Choroid plexus epithelial cell (primary cell): Measurements from ENCODE around the gene TTYH2.

Experiments
- DNase-seq: peaks from one replicate; pipeline ENCODE4 v3.0.0-alpha.2; 2010; ENCODE audit warnings: low read depth
- H3K4me3 ChIP-seq: 2 replicates; pipeline ENCODE4 v1.5.1; 2011; ENCODE audit warnings: low read depth, mild to moderate bottlenecking, control low read depth, low read length, moderate library complexity
- CTCF ChIP-seq: conservative IDR thresholded peaks from 2 replicates; pipeline ENCODE4 v1.5.1; 2011; ENCODE audit warnings: low read depth, mild to moderate bottlenecking, control low read depth, inconsistent platforms, low read length, moderate library complexity

The TTYH2 gene

DNA sequence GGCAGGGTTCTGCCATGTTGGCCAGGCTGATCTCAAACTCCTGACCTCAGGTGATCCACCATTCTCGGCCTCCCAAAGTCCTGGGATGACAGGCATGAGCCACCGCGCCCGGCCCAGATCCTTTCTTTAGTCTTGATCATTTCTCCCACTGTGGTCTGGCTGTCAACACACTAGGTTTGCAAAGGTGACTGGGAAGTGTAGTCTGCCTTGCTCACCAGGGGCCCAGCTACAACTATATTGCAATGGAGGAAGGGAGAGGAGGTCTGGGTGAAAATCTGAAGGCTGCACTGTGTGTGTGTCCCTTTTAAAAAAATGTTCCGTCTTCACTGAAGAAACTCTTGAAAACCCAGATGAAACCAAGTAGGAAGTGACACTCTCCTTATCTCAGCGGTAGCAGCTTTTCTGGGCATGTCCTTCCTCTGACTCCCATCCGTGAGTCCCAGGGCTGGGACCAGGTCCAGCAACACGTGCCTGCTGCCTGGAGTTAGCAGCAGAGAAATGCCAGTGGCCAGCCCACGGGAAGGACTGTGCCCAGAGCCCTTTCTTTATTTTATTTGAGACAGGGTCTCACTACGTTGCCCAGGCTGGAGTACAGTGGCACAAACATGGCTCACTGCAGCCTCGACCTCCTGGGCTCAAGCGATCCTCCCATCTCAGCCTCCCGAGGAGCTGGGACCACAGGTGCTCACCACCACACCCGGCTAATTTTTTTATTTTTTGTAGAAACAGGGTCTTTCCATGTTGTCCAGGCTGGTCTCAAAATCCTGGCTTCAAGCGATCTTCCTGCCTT is 94.8 kb downstream of the TTYH2 start:
- H3K4me3 ChIP-seq = no peak overlapping the region
- TF ChIP-seq CTCF = no peak
- DNase-seq = no peak

DNA sequence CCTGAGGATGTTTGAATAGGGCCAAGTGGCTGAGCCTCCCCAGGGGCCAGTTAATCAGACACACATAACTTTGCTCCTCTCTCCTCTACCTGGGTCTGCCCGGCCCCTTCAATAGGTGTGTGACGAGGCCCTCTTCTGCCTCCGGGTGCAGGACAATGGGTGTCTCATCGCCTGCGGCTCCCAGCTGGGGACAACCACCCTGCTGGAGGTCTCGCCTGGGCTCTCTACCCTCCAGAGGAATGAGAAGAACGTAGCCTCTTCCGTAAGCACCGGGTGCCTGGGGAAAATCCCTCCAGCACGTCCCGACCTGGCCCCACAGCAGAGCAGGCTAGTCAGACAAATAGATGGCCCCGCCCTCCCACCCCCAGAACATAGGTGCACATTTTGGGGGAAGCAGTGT is 96.5 kb downstream of the TTYH2 start:
- no peak overlapping the region for H3K4me3 ChIP-seq
- TF ChIP-seq CTCF = no peak
- no peak for DNase-seq
